HEK293T (cell line): ENCODE data around the gene ITPK1.

Experiments used
- FOXA1 ChIP-seq: fragments of 450-650 bp; IDR thresholded peaks from 2 replicates; pipeline ENCODE4 v1.6.1; 2016; ENCODE audit warnings: mild to moderate bottlenecking
- FOXK2 ChIP-seq: fragments of 450-650 bp; IDR thresholded peaks from 2 replicates; pipeline ENCODE4 v1.6.1; 2016; ENCODE audit warnings: mild to moderate bottlenecking
- ZNF384 ChIP-seq: fragments of 450-650 bp; IDR thresholded peaks from 2 replicates; pipeline ENCODE4 v1.6.1; 2016
- TF ChIP-seq, protein P1 (sequence below): fragments of 450-650 bp; IDR thresholded peaks from 2 replicates; pipeline ENCODE4 v1.6.1; 2016

GRCh38 chr14:93016275-93016845 is 99.4 kb downstream of the ITPK1 start:
- TF ChIP-seq, protein P1, sequence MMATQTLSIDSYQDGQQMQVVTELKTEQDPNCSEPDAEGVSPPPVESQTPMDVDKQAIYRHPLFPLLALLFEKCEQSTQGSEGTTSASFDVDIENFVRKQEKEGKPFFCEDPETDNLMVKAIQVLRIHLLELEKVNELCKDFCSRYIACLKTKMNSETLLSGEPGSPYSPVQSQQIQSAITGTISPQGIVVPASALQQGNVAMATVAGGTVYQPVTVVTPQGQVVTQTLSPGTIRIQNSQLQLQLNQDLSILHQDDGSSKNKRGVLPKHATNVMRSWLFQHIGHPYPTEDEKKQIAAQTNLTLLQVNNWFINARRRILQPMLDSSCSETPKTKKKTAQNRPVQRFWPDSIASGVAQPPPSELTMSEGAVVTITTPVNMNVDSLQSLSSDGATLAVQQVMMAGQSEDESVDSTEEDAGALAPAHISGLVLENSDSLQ = no peak
- no peak for TF ChIP-seq FOXA1
- no peak for TF ChIP-seq ZNF384
- TF ChIP-seq FOXK2 = no peak
